ENCODE measurements around the gene DDX31.

DDX31 gene

DNA sequence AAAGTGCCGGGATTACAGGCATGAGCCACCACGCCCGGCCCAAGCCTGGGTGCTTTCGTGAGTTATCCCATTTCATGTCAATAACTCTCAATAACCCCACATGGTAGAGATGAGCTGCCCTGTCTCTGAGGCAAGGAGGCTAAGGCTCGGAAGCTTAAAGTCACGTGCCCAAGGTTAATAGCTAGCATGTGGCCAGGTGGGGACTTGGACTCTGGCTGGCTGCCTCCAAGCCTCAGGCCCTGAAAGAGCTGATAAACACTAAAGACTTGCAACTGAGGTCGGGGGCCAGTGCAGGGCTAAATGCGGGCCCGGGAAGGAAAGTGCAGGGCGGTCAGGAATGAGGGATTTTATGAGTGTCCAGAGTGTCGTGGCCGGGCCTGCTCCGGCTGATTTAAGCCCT is 118.2 kb downstream of the DDX31 start:
- H3K4me3 ChIP-seq (ENCODE audit: low read depth, low read length), result no peak overlapping the region
- TF ChIP-seq, protein P1, sequence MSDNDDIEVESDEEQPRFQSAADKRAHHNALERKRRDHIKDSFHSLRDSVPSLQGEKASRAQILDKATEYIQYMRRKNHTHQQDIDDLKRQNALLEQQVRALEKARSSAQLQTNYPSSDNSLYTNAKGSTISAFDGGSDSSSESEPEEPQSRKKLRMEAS (IDR thresholded peaks at IDR 0.05; ENCODE audit: low read depth, low read length), result no peak
- TF ChIP-seq, protein P2, sequence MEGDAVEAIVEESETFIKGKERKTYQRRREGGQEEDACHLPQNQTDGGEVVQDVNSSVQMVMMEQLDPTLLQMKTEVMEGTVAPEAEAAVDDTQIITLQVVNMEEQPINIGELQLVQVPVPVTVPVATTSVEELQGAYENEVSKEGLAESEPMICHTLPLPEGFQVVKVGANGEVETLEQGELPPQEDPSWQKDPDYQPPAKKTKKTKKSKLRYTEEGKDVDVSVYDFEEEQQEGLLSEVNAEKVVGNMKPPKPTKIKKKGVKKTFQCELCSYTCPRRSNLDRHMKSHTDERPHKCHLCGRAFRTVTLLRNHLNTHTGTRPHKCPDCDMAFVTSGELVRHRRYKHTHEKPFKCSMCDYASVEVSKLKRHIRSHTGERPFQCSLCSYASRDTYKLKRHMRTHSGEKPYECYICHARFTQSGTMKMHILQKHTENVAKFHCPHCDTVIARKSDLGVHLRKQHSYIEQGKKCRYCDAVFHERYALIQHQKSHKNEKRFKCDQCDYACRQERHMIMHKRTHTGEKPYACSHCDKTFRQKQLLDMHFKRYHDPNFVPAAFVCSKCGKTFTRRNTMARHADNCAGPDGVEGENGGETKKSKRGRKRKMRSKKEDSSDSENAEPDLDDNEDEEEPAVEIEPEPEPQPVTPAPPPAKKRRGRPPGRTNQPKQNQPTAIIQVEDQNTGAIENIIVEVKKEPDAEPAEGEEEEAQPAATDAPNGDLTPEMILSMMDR (IDR thresholded peaks at IDR 0.05; ENCODE audit: low read depth, low read length), result no peak
- TF ChIP-seq POLR2A (IDR thresholded peaks at IDR 0.05; ENCODE audit: extremely low read depth, insufficient read length) (no peak), MYC (IDR thresholded peaks at IDR 0.05; ENCODE audit: low read depth, low read length) (no peak)
- no peak for DNase-seq (ENCODE audit: low read depth)

DNA sequence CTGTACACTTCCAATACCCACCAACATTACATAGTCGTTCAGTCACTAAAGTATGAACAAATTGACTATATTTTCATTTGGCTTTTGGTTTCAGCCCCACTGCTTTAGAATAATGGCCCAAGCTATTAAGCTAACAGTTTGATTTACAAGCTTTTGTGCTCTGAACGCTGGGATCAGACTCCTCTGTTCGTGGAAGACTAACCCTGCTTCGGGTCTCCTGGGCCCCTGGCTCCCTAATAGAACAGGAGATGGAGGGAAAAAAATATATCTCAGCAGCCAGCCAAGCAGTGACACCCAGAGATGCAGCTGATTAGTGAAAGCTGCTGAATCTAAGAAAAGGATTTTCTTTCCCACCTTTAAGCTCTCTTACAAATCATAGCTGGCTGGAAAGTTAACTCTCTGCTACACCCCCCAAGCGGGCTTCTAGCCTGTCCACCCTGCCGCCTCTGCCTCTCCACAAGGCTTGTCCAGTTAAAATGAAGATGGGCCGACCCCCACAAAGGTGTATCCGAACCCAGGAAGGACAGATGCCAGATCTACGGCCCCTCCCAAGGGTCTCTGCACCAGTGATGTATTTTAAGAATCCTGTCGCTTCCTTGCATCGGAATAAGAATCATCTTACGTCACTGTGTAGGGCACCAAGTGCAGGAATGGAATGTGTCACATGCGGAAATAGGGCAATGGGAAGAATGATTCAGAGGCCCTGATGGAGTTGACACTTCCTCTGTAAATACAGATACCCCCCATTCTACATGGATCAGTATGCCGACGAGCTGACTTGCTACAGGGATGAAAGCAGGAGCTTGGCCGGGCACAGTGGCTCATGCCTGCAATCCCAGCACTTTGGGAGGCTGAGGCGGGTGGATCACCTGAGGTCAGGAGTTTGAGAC is 120.8 kb downstream of the DDX31 start:
- TF ChIP-seq, protein P1 (IDR thresholded peaks at IDR 0.05; ENCODE audit: low read depth, low read length), result no peak
- TF ChIP-seq POLR2A (IDR thresholded peaks at IDR 0.05; ENCODE audit: extremely low read depth, insufficient read length), result no peak
- TF ChIP-seq, protein P2 (IDR thresholded peaks at IDR 0.05; ENCODE audit: low read depth, low read length), result no peak
- TF ChIP-seq MYC (IDR thresholded peaks at IDR 0.05; ENCODE audit: low read depth, low read length), result no peak
- no peak overlapping the region for H3K4me3 ChIP-seq (ENCODE audit: low read depth, low read length)
- DNase-seq (ENCODE audit: low read depth), result no peak

DNA sequence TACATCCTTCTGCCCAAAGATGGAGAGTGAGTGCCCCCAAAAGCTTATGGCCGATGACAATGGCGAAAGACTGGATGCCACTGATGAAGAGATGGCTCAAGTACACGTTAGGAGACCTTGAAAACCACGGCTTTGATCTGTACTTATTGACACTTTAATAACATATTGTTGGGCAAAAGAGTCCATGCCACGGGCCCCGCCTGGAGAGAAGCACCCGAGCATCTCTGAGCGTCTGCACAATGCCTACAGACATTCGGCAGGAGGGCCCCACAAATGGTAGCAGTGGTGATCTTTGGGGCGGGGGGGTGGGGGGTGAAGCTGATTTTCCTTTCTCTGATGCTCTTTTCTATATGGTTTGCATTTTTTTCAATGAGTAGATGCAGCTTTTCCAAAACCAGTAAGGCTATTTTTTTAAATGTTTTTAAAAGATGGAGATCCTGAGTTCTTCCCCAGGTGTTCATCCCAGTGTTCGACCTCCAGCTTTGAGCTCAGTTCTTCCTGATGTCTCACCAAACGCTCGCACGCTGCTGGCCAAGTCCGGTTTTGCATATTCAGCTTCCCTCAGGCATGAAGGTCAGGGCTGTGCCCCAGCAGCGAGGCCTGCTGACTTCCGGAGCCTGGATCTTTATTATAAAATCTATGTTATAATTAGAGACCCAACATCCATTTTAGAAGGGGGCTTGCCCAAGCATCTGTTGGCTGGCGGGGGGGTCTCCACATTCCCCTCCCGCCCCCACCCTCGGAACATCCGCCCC is 121.6 kb downstream of the DDX31 start:
- DNase-seq (ENCODE audit: low read depth), result no peak
- H3K4me3 ChIP-seq (ENCODE audit: low read depth, low read length), result no peak overlapping the region
- TF ChIP-seq POLR2A (IDR thresholded peaks at IDR 0.05; ENCODE audit: extremely low read depth, insufficient read length) (no peak), MYC (IDR thresholded peaks at IDR 0.05; ENCODE audit: low read depth, low read length) (no peak)
- TF ChIP-seq, protein P2 (IDR thresholded peaks at IDR 0.05; ENCODE audit: low read depth, low read length), result no peak
- TF ChIP-seq, protein P1 (IDR thresholded peaks at IDR 0.05; ENCODE audit: low read depth, low read length), result no peak

DNA sequence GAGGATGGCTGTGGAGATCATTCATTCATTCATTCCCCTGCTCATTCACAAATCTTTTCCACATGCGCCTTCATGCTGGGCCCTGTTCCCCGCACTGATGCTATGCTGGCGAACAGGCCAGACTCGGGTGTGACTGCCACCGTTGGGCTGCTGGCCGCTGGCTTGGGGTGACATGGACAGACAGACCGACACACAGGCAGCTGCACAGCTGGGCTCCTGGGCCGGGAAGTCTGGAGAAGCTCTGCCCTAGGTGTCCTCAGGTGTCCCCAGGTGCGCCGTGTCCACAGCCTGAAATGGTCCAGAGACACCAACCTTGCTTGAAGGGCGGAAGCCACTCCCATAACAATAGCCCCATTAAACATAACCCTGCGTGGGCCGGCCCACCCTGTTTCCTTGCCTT is 122.3 kb downstream of the DDX31 start:
- no peak for DNase-seq (ENCODE audit: low read depth)
- H3K4me3 ChIP-seq (ENCODE audit: low read depth, low read length), result no peak overlapping the region
- TF ChIP-seq, protein P1 (IDR thresholded peaks at IDR 0.05; ENCODE audit: low read depth, low read length), result no peak
- no peak for TF ChIP-seq POLR2A (IDR thresholded peaks at IDR 0.05; ENCODE audit: extremely low read depth, insufficient read length)
- TF ChIP-seq, protein P2 (IDR thresholded peaks at IDR 0.05; ENCODE audit: low read depth, low read length), result no peak
- no peak for TF ChIP-seq MYC (IDR thresholded peaks at IDR 0.05; ENCODE audit: low read depth, low read length)

DNA sequence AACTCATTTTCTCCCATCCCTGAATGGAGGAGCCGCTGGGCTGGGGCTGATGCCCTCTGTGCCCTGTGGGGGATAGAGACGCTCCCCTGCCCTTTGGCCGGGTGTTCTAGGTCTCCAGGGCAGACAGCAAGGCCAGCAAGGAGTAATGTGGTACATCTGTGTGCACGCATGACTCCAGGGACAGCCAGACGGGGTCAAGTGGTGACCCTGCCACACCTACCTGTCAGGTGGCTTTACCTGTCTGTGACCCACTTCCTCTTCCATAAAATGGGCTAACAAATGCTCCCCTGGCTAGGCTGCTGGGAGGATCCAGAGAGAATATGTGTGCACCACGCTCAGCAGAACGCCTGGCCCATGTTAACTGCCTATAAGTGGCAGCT is 122.7 kb downstream of the DDX31 start:
- no peak overlapping the region for H3K4me3 ChIP-seq (ENCODE audit: low read depth, low read length)
- TF ChIP-seq, protein P2 (IDR thresholded peaks at IDR 0.05; ENCODE audit: low read depth, low read length), result no peak
- TF ChIP-seq POLR2A (IDR thresholded peaks at IDR 0.05; ENCODE audit: extremely low read depth, insufficient read length), result no peak
- TF ChIP-seq, protein P1 (IDR thresholded peaks at IDR 0.05; ENCODE audit: low read depth, low read length), result no peak
- TF ChIP-seq MYC (IDR thresholded peaks at IDR 0.05; ENCODE audit: low read depth, low read length), result no peak
- DNase-seq (ENCODE audit: low read depth), result no peak

Data from NB4 (cell line).